ENCODE measurements around the gene KRTAP19-2. TPM values are rescaled to one million over a fixed set of nuclear protein-coding genes. Genes with fewer than 3 reads are reported as not detected.

Gene KRTAP19-2
- total and polyA plus RNA-seq, 2 of the 13 experiments (the other 11 are each of a cell fraction or from before 2014, with no cell fraction given), result not detected

GRCh38 chr21:30502041-30502440, 14.8 kb upstream of the KRTAP19-2 start, which contains the start of gene KRTAP19-5:
KRTAP19-5 (minus strand) TSS chr21:30502141; CDS start chr21:30502090, 51 bp downstream.
- WGBS (ENCODE audit: low lambda C conversion rate), result 3% methylated on average over 3 of the region's 6 CpGs
- no TSS peak for BruUV-seq (replicated peaks)
- H2AFZ ChIP-seq (ENCODE audit: low read length), result no peak within 1 kb of the TSS
- intact Hi-C loops (cut with micrococcal nuclease; ENCODE audit: unreplicated experiment) (no loop called here), in situ Hi-C loops (cut with HindIII; ENCODE audit: extremely low pct_ligation_motif_present, low pct_unique_long_range_greater_than_20kb) (no loop called here)
- peaks cover 92% of the 10 kb centered on the region for H3K9me3 ChIP-seq (ENCODE audit: low read length)
- H3K27me3 ChIP-seq (ENCODE audit: control insufficient read depth in 1 of 2, insufficient read depth in 2 of 2, low read length in 2 of 2), result no peaks in the 10 kb centered on the region
- H3K9ac ChIP-seq (ENCODE audit: insufficient read depth, low read depth, low read length), result no peak within 1 kb of the TSS
- no peak within 1 kb of the TSS for H3K4me2 ChIP-seq (ENCODE audit: low read depth, low read length)
- H4K20me1 ChIP-seq (ENCODE audit: insufficient read depth, low read length), result no peaks in the 10 kb centered on the region
- no peak for ATAC-seq
- TF ChIP-seq GLI4 (CRISPR knock-in tag; IDR thresholded peaks at IDR 0.05; ENCODE audit: borderline replicate concordance), result no peak
- no peak for TF ChIP-seq ZFP82 (CRISPR knock-in tag; IDR thresholded peaks at IDR 0.05; ENCODE audit: borderline replicate concordance)
- TF ChIP-seq RAD51 (IDR thresholded peaks at IDR 0.05; ENCODE audit: borderline replicate concordance), result no peak
- no peak for TF ChIP-seq FOXP4 (CRISPR knock-in tag; IDR thresholded peaks at IDR 0.05)
- TF ChIP-seq POLR2AphosphoS2 (IDR thresholded peaks at IDR 0.05; ENCODE audit: low read depth, low read length), result no peak
- no peak for TF ChIP-seq GMEB2 (CRISPR knock-in tag; IDR thresholded peaks at IDR 0.05; ENCODE audit: low read depth)
- TF ChIP-seq ATAD3A (CRISPR knock-in tag; IDR thresholded peaks at IDR 0.05), result no peak
- no peak for TF ChIP-seq POGZ (CRISPR knock-in tag; IDR thresholded peaks at IDR 0.05)
- TF ChIP-seq, protein P1, sequence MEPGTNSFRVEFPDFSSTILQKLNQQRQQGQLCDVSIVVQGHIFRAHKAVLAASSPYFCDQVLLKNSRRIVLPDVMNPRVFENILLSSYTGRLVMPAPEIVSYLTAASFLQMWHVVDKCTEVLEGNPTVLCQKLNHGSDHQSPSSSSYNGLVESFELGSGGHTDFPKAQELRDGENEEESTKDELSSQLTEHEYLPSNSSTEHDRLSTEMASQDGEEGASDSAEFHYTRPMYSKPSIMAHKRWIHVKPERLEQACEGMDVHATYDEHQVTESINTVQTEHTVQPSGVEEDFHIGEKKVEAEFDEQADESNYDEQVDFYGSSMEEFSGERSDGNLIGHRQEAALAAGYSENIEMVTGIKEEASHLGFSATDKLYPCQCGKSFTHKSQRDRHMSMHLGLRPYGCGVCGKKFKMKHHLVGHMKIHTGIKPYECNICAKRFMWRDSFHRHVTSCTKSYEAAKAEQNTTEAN (CRISPR knock-in tag; conservative IDR thresholded peaks at IDR 0.05), result no peak
- no peaks in the 10 kb centered on the region for H3K4me1 ChIP-seq (ENCODE audit: insufficient read depth, low read length)
- H3K36me3 ChIP-seq (replicated peaks in 1 of 2; ENCODE audit: control insufficient read depth in 1 of 2, insufficient read depth in 2 of 2, low read length in 2 of 2), result no peaks in the 10 kb centered on the region
- no peak for DNase-seq (ENCODE audit: low spot score)
- H3K4me3 ChIP-seq (replicated peaks in 1 of 3; ENCODE audit: insufficient read depth in 1 of 3, low read depth in 2 of 3, low read length in 3 of 3), result no peak within 1 kb of the TSS
- no peaks in the 10 kb centered on the region for H3K79me2 ChIP-seq (ENCODE audit: insufficient read depth, low read length)
- ChIA-PET CTCF (ENCODE audit: low intra/inter-chr PET ratio, low total read pairs) (no interaction called here), POLR2A (no interaction called here)
- FAIRE-seq, result no peak
- no peak within 1 kb of the TSS for H3K27ac ChIP-seq (ENCODE audit: extremely low read length, insufficient read depth, low read length)

Data from HepG2 (cell line).